ENCODE measurements around the gene ZDHHC17.

The ZDHHC17 gene

GRCh38 chr12:76882367-76882766 is 118.5 kb downstream of the ZDHHC17 start:
- no peak overlapping the region for H3K4me3 ChIP-seq
- H3K4me1 ChIP-seq, result peaks cover 0 to 22% (median 7%) of the 10 kb centered on the region in 10 experiments; a peak in 15 of 20 replicates
- no peak overlapping the region for H3K9ac ChIP-seq
- H3K9me3 ChIP-seq (replicated peaks in 1 of 11), result no peaks in the 10 kb centered on the region
- no peaks in the 10 kb centered on the region for H4K20me1 ChIP-seq
- H3K4me2 ChIP-seq, result no peak overlapping the region
- H3K36me3 ChIP-seq, result no peaks in the 10 kb centered on the region
- H3K27me3 ChIP-seq, result peaks cover 0 to 16% (median 9%) of the 10 kb centered on the region in 11 experiments; a peak in 13 of 22 replicates
- H3K27ac ChIP-seq, result no peak overlapping the region
- no peak for TF ChIP-seq Cebpa-rat (IDR thresholded peaks at IDR 0.05)

GRCh38 chr12:76883151-76883550 is 119.2 kb downstream of the ZDHHC17 start:
- Histone ChIP-seq H4K20me1 (no peaks in the 10 kb centered on the region), H3K4me1 (peaks cover 0 to 15% (median 3%) of the 10 kb centered on the region in 10 experiments; a peak in 8 of 20 replicates), H3K36me3 (no peaks in the 10 kb centered on the region), H3K27ac (no peak overlapping the region), H3K9ac (no peak overlapping the region), H3K9me3 (replicated peaks in 1 of 11) (no peaks in the 10 kb centered on the region), H3K4me3 (no peak overlapping the region), H3K27me3 (peaks cover 0 to 9% (median 5%) of the 10 kb centered on the region in 11 experiments; a peak in 11 of 22 replicates), H3K4me2 (no peak overlapping the region)
- no peak for TF ChIP-seq Cebpa-rat (IDR thresholded peaks at IDR 0.05)

- Histone ChIP-seq H3K9me3 (replicated peaks in 1 of 11) (no peaks in the 10 kb centered on the region), H3K9ac (no peak overlapping the region), H3K36me3 (no peaks in the 10 kb centered on the region), H3K4me2 (no peak overlapping the region; a peak in 1 of 22 replicates), H3K27ac (no peak overlapping the region), H3K27me3 (peaks cover 0 to 3% (median 0%) of the 10 kb centered on the region in 11 experiments; a peak in 2 of 22 replicates), H4K20me1 (no peaks in the 10 kb centered on the region), H3K4me1 (peaks cover 0 to 13% (median 0%) of the 10 kb centered on the region in 10 experiments; a peak in 2 of 20 replicates), H3K4me3 (no peak overlapping the region)
- TF ChIP-seq Cebpa-rat (IDR thresholded peaks at IDR 0.05), result no peak
Observed at GRCh38 chr12:76883811-76884210, 119.9 kb downstream of the ZDHHC17 start.

- H3K4me2 ChIP-seq, result no peak overlapping the region
- 0 out of 20 replicates have a peak, but pooled peaks cover 0 to 2% (median 0%) of the 10 kb centered on the region in 10 experiments for H3K4me1 ChIP-seq
- H3K36me3 ChIP-seq, result no peaks in the 10 kb centered on the region
- no peak overlapping the region for H3K9ac ChIP-seq
- no peaks in the 10 kb centered on the region for H3K27me3 ChIP-seq
- no peak overlapping the region for H3K27ac ChIP-seq
- no peaks in the 10 kb centered on the region for H4K20me1 ChIP-seq
- no peak overlapping the region for H3K4me3 ChIP-seq
- H3K9me3 ChIP-seq (replicated peaks in 1 of 11), result peaks cover under 1 to 11% (median 6%) of the 10 kb centered on the region in 11 experiments; a peak in 14 of 22 replicates
- no peak for TF ChIP-seq Cebpa-rat (IDR thresholded peaks at IDR 0.05)
Observed at GRCh38 chr12:76888775-76889174, 124.9 kb downstream of the ZDHHC17 start.

GRCh38 chr12:76890151-76891143 is 126.5 kb downstream of the ZDHHC17 start:
- Histone ChIP-seq H3K9ac (no peak overlapping the region), H3K4me2 (no peak overlapping the region), H3K9me3 (replicated peaks in 1 of 11) (peaks cover 11 to 28% (median 17%) of the 10 kb centered on the region in 11 experiments; a peak in 21 of 22 replicates), H3K36me3 (no peaks in the 10 kb centered on the region), H3K4me1 (no peaks in the 10 kb centered on the region), H3K4me3 (no peak overlapping the region), H3K27me3 (no peaks in the 10 kb centered on the region), H4K20me1 (no peaks in the 10 kb centered on the region), H3K27ac (no peak overlapping the region)
- TF ChIP-seq Cebpa-rat (IDR thresholded peaks at IDR 0.05), result no peak

GRCh38 chr12:76891609-76892008 is 127.7 kb downstream of the ZDHHC17 start:
- TF ChIP-seq Cebpa-rat (IDR thresholded peaks at IDR 0.05), result no peak

GRCh38 chr12:76895796-76896195 is 131.9 kb downstream of the ZDHHC17 start:
- Histone ChIP-seq H4K20me1 (no peaks in the 10 kb centered on the region), H3K36me3 (no peaks in the 10 kb centered on the region)
- no peak for TF ChIP-seq Cebpa-rat (IDR thresholded peaks at IDR 0.05)

More at GRCh38 chr12:76891609-76892008, 127.7 kb downstream of the ZDHHC17 start:
- Histone ChIP-seq H3K27me3 (no peaks in the 10 kb centered on the region), H3K9me3 (replicated peaks in 1 of 11) (peaks cover 11 to 33% (median 17%) of the 10 kb centered on the region in 11 experiments; a peak in 21 of 22 replicates), H3K4me3 (no peak overlapping the region), H4K20me1 (no peaks in the 10 kb centered on the region), H3K4me2 (no peak overlapping the region), H3K4me1 (no peaks in the 10 kb centered on the region), H3K36me3 (no peaks in the 10 kb centered on the region), H3K27ac (no peak overlapping the region), H3K9ac (no peak overlapping the region)

GRCh38 chr12:76896274-76896673 is 132.4 kb downstream of the ZDHHC17 start:
- TF ChIP-seq Cebpa-rat (IDR thresholded peaks at IDR 0.05), result no peak
- Histone ChIP-seq H3K9me3 (replicated peaks in 1 of 11) (peaks cover 11 to 33% (median 17%) of the 10 kb centered on the region in 11 experiments; a peak in 21 of 22 replicates), H3K4me3 (no peak overlapping the region), H3K36me3 (no peaks in the 10 kb centered on the region), H3K4me2 (no peak overlapping the region), H3K9ac (no peak overlapping the region), H3K27ac (no peak overlapping the region), H3K4me1 (peaks cover under 1 to 3% (median 2%) of the 10 kb centered on the region in 10 experiments; a peak in 18 of 20 replicates), H4K20me1 (no peaks in the 10 kb centered on the region), H3K27me3 (no peaks in the 10 kb centered on the region)

More at GRCh38 chr12:76895796-76896195, 131.9 kb downstream of the ZDHHC17 start:
- Histone ChIP-seq H3K9me3 (replicated peaks in 1 of 11) (peaks cover 11 to 33% (median 17%) of the 10 kb centered on the region in 11 experiments; a peak in 21 of 22 replicates), H3K4me1 (no peaks in the 10 kb centered on the region), H3K4me2 (no peak overlapping the region), H3K4me3 (no peak overlapping the region), H3K27ac (no peak overlapping the region), H3K27me3 (no peaks in the 10 kb centered on the region), H3K9ac (no peak overlapping the region)

GRCh38 chr12:76898442-76898841 is 134.5 kb downstream of the ZDHHC17 start:
- TF ChIP-seq Cebpa-rat (IDR thresholded peaks at IDR 0.05), result no peak
- no peaks in the 10 kb centered on the region for H4K20me1 ChIP-seq
- H3K9ac ChIP-seq, result no peak overlapping the region

More at GRCh38 chr12:76898442-76898841, 134.5 kb downstream of the ZDHHC17 start:
- Histone ChIP-seq H3K27ac (no peak overlapping the region), H3K4me2 (no peak overlapping the region), H3K9me3 (replicated peaks in 1 of 11) (peaks cover 11 to 26% (median 17%) of the 10 kb centered on the region in 11 experiments; a peak in 21 of 22 replicates), H3K4me3 (no peak overlapping the region), H3K27me3 (no peaks in the 10 kb centered on the region), H3K4me1 (peaks cover 9 to 22% (median 18%) of the 10 kb centered on the region in 10 experiments), H3K36me3 (no peaks in the 10 kb centered on the region)
